HuH-7.5 (cell line): ENCODE results near the gene ZNF747.

ENCODE experiments used
- DNase-seq: peaks from one replicate; pipeline ENCODE4 v3.0.0; 2011; ENCODE audit warnings: low spot score

ZNF747 gene

GRCh38 chr16:30534368-30535105, at the start of gene ZNF747:
Gene ZNF747 (minus strand): TSS chr16:30534858. CDS start chr16:30534679, 179 bp downstream.
- DNase-seq: peak; percentile 81

- no peak for DNase-seq
These were observed 48.1 kb upstream of the ZNF747 start for GRCh38 chr16:30582611-30583340.

DNA sequence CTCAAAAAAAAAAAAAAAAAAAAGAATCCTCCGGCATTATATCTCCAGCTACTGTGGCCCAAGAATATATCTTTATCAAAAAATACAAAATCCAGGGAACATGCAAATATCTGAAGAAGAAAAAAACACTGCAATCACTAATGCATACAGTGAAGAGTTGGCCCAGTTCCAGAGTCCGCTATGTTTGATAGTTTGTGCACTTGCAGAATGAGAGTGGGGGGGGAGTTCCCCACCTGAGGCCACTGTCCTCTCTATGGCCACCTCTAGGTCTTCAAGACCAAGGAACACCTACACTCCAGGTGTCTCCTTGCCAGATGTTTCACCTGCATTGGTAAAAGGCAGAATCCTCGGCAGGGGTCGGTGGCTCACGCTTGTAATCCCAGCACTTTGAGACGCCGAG, 46.8 kb upstream of the ZNF747 start:
- DNase-seq: no peak

GRCh38 chr16:30574678-30575077, 40.0 kb upstream of the ZNF747 start:
- no peak for DNase-seq

GRCh38 chr16:30571445-30572322, 37.0 kb upstream of the ZNF747 start, which contains the start of gene ZNF688:
Gene ZNF688 (minus strand): TSS chr16:30571714. CDS start chr16:30571629, 85 bp downstream.
- peak; percentile 92 for DNase-seq

DNA sequence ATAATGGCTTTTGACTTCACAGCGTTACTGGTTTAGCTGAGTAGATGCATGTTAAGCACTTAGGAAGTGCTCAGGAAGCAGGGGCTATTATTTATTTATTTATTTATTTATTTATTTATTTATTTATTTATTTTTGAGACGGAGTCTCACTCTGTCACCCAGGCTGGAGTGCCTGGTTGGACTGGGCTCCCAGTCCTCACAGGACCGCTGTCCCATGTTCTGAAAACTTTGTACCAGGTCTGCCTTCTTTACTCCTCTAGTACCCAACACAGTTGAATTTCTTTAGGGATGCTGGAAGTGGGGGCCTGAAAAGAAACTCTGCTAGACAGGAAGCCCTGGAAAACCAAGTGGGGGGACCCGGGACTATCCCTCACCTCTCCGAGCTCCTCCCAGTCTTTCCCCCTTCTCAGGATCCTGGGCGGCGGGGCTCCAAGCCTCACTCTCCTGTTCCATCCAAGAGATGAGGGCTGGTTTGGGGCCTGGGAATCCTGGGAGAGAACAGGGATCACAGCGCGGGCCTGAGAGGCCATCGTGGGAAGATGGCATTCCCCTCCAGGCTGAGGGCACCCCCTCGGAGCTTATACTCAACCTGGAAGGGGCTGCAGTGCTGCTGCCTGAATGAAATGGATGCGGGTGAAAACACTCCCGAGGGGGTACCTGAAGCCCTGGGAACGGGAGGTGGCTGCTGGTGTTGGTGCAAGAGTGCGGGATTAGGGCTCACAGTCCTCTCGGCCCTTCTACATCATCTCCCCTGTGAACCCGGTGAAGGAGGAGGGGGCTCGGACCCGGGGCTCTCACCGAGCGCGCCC, 36.2 kb upstream of the ZNF747 start:
- peak; percentile 52 for DNase-seq

GRCh38 chr16:30569746-30570635, 35.3 kb upstream of the ZNF747 start:
- no peak for DNase-seq

DNA sequence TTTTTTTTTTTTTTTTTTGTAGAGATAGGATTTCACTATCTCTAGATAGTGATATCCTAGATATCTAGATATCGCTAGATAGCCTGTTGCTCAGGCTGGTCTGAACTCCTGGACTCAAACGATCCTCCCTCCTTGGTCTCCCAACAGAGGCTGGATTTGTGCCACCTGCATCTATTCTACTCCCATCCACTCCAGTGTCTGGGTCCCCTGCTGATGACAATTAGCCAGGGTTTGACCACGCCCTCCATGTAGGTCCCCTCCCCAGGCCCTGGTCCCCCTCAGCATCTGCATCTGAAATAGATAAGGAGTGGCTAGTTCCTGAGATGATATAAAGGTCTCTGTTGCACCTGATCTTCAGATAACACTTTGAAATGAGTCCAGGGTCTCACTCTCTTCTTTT, 34.6 kb upstream of the ZNF747 start:
- DNase-seq: no peak

DNA sequence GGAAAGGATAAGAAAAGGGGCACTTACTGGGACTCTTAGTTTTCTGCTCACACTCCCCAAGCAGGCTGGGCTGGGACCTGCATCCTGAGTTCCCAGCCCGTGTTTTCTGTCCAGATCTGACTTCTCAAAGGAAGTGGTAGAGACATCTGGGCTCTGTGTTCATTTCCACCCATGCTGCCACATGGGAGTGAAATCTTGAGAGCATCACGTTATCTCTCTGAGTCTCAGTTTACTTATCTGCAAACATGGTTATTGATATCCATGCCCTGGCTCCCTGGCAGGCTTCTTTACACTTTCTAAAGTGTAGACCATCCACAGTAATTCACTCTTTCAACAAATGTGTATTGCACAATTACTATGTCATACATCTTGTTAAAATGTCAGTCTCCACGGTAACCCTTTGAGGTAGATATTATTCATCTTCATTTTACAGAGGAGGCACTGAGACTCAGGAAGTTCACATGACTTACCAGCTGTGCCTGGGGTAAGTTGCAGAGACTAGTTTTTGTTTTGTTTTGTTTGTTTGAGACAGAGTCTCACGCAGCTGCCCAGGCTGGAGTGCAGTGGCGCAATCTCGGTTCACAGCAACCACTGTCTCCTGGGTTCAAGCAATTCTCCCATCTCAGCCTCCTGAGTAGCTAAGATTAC, 33.5 kb upstream of the ZNF747 start:
- no peak for DNase-seq

GRCh38 chr16:30567160-30567990, 32.7 kb upstream of the ZNF747 start:
- no peak for DNase-seq

GRCh38 chr16:30566531-30566930, 31.9 kb upstream of the ZNF747 start:
- DNase-seq: no peak

- no peak for DNase-seq
These were observed 31.3 kb upstream of the ZNF747 start for GRCh38 chr16:30565984-30566383.

DNA sequence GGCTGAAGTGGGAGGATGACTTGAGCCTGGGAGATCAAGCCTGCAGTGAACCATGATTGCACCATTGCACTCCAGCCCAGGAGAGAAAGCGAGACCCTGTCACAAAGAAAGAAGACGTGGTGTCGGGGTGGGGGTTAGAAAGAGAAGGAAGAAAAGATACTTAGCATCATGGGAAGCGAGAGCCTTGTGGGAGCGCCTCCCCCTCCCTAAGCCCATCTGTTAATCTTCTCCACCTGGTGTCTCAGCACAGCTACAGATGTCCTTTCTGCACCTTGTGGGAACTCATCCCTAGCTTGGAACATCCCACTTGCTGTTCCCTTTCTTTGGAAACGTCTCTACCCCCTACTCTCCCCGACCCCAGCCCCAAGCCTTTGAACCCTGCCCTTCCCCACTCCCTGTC, 30.9 kb upstream of the ZNF747 start:
- no peak for DNase-seq

GRCh38 chr16:30562021-30562420, 27.4 kb upstream of the ZNF747 start:
- DNase-seq: no peak

DNA sequence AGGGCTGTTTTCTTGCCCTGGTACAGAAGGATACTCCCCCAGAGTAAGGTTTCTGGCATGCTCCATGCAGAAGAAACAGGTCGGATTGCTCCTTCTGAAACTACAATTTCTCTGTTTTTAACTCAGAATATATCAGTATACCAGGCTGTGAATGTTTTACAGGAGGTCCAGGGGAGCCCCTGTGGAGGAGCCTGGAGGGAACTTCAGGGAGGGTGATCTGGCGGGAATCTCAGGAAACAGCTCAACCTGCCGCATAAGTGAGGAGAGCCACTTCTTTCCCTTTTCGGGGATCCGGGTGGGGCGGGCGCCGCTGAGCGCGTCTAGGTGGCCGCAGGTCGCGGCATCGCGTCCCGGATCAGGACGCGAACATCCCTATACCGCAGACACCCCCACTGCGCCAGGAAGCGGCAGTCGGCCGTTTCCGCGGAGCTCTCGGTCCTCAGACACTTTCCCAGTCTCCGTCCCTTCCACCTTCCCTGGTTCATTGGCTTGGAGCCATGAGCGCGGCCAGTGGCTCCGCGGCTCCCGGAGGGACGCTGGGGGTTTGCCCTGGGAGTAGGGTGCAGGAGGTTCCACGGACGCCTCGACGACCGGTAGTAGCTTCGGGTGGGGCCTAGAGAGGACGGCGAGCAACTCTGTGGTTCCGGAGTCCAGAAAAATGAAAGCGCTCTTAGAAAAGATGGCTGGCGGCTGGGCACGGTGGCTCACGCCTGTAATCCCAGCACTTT, 26.6 kb upstream of the ZNF747 start:
- DNase-seq: no peak

GRCh38 chr16:30559690-30560089, 25.0 kb upstream of the ZNF747 start:
- DNase-seq: no peak

- no peak for DNase-seq
These were observed 24.2 kb upstream of the ZNF747 start for GRCh38 chr16:30558789-30559377.
